Measurements from ENCODE around the gene GTF2IRD1. TPM values are rescaled to one million over a fixed set of nuclear protein-coding genes. Genes with fewer than 3 reads are reported as not detected.

Gene GTF2IRD1
- total RNA-seq, 1 experiment from 2014 or later: 42.9 TPM

- no peaks in the 10 kb centered on the region for H3K4me1 Mint-ChIP-seq
- no peaks in the 10 kb centered on the region for H3K27me3 Mint-ChIP-seq (ENCODE audit: low read depth)
- POLR2A ChIA-PET: no interaction called here
- H3K27ac Mint-ChIP-seq: no peak overlapping the region
- CTCF ChIA-PET: interaction anchor here (0.7 to 1.8 kb wide), 3 partner anchors 22 to 244 kb away, joined by 3 to 5 read pairs (median 4); no protein-coding TSS in a partner anchor
- ATAC-seq (no peak), DNase-seq (ENCODE audit: low spot score) (no peak)
- H3K4me3 Mint-ChIP-seq: no peak overlapping the region
- peaks cover 54% of the 10 kb centered on the region for H3K36me3 Mint-ChIP-seq
- 0 out of 2 replicates have a peak, but pooled peaks cover 3% of the 10 kb centered on the region for H3K9me3 Mint-ChIP-seq
- TF ChIP-seq NFYB (CRISPR knock-in tag; conservative IDR thresholded peaks at IDR 0.05; ENCODE audit: low read depth): no peak
- TF ChIP-seq PRRX2 (CRISPR knock-in tag; IDR thresholded peaks at IDR 0.05): no peak
- no peak for TF ChIP-seq JAZF1 (CRISPR knock-in tag; IDR thresholded peaks at IDR 0.05)
- no peak for TF ChIP-seq MLX (CRISPR knock-in tag; IDR thresholded peaks at IDR 0.05)
- TF ChIP-seq ESRRA (CRISPR knock-in tag; IDR thresholded peaks at IDR 0.05; ENCODE audit: borderline replicate concordance): no peak
- no peak for TF ChIP-seq KAT7 (CRISPR knock-in tag; IDR thresholded peaks at IDR 0.05; ENCODE audit: borderline replicate concordance)
- TF ChIP-seq CREB1 (CRISPR knock-in tag; IDR thresholded peaks at IDR 0.05): no peak
- TF ChIP-seq GRHL2 (CRISPR knock-in tag; IDR thresholded peaks at IDR 0.05; ENCODE audit: insufficient replicate concordance, severe bottlenecking): no peak
- TF ChIP-seq USF1 (CRISPR knock-in tag; IDR thresholded peaks at IDR 0.05): no peak
- no peak for TF ChIP-seq ARID4B (CRISPR knock-in tag; IDR thresholded peaks at IDR 0.05; ENCODE audit: borderline replicate concordance)
- no peak for TF ChIP-seq CREM (CRISPR knock-in tag; IDR thresholded peaks at IDR 0.05)
- TF ChIP-seq ZNF232 (CRISPR knock-in tag; IDR thresholded peaks at IDR 0.05): no peak
- TF ChIP-seq IRF2 (CRISPR knock-in tag; IDR thresholded peaks at IDR 0.05; ENCODE audit: borderline replicate concordance, low read depth): no peak
- no peak for TF ChIP-seq OVOL2 (CRISPR knock-in tag; IDR thresholded peaks at IDR 0.05; ENCODE audit: borderline replicate concordance)
Observed at GRCh38 chr7:74519395-74519794, 65.7 kb downstream of the GTF2IRD1 start.

GRCh38 chr7:74521855-74522254 is 68.1 kb downstream of the GTF2IRD1 start:
- Mint-ChIP-seq H3K36me3 (peaks cover 46% of the 10 kb centered on the region), H3K9me3 (0 out of 2 replicates have a peak, but pooled peaks cover 3% of the 10 kb centered on the region), H3K4me1 (peaks cover 16% of the 10 kb centered on the region), H3K27ac (no peak overlapping the region), H3K27me3 (ENCODE audit: low read depth) (no peaks in the 10 kb centered on the region), H3K4me3 (no peak overlapping the region)
- TF ChIP-seq ZNF219 (CRISPR knock-in tag; IDR thresholded peaks at IDR 0.05; ENCODE audit: borderline replicate concordance) (no peak), USF1 (CRISPR knock-in tag; IDR thresholded peaks at IDR 0.05) (no peak), AR (CRISPR knock-in tag; IDR thresholded peaks at IDR 0.05) (no peak), ARID4B (CRISPR knock-in tag; IDR thresholded peaks at IDR 0.05; ENCODE audit: borderline replicate concordance) (no peak), OVOL2 (CRISPR knock-in tag; IDR thresholded peaks at IDR 0.05; ENCODE audit: borderline replicate concordance) (no peak)
- DNase-seq (ENCODE audit: low spot score): no peak
- ATAC-seq: no peak
- ChIA-PET CTCF (interaction anchor here (0.8 kb wide), 1 partner anchor 116 kb away, joined by 3 read pairs; no protein-coding TSS in a partner anchor), POLR2A (no interaction called here)
